Panc1 (cell line): Measurements from ENCODE around the gene FAM240B. TPM values are rescaled to one million over a fixed set of nuclear protein-coding genes. Genes with fewer than 3 reads are reported as not detected.

ENCODE experiments used
- ATAC-seq: fragments of 200-7000 bp; cut with Tn5 transposase; 2 replicates; pipeline ENCODE4 v1.9.1; 2020; ENCODE audit warnings: mild to moderate bottlenecking, moderate library complexity
- BruUV-seq: library from RNA; stranded (reverse); fragments of 400-500 nt; replicated peaks from 2 replicates; lab custom pipeline; 2021; lab: Mats Ljungman, UMichigan
- CTCF ChIA-PET: fragments of 300-600 bp; sonication (Branson Sonifier 250); formaldehyde crosslinking; loops from one replicate; lab custom pipeline; 2022; ENCODE audit warnings: antibody characterized with exemption; lab: Charles Lee
- POLR2A ChIA-PET: fragments of 300-600 bp; sonication (Branson Sonifier 250); formaldehyde crosslinking; loops from one replicate; lab custom pipeline; 2022; ENCODE audit warnings: antibody characterized with exemption; lab: Charles Lee
- DNase-seq: peaks from one replicate; pipeline ENCODE4 v3.0.0-alpha.2; 2010; ENCODE audit warnings: low read depth, low spot score
- H3K27ac ChIP-seq: 2 replicates; pipeline ENCODE4 v1.5.1; 2011; ENCODE audit warnings: mild to moderate bottlenecking, low read length, inconsistent platforms
- H3K27me3 ChIP-seq: fragments of 200-500 bp; sonication (Bioruptor generic); 2 replicates; pipeline ENCODE4 v1.6.0; 2014; ENCODE audit warnings: low read length, inconsistent platforms; ENCODE audit not compliant: control insufficient read depth, insufficient read depth
- H3K36me3 ChIP-seq: fragments of 200-500 bp; sonication (Bioruptor generic); 2 replicates; pipeline ENCODE4 v1.5.1; 2014; ENCODE audit warnings: inconsistent platforms, mild to moderate bottlenecking, low read length, moderate library complexity; ENCODE audit not compliant: control insufficient read depth, insufficient read depth
- H3K4me1 ChIP-seq: 2 replicates; pipeline ENCODE4 v1.5.1; 2011; ENCODE audit warnings: inconsistent platforms, mild to moderate bottlenecking, low read length, moderate library complexity; ENCODE audit not compliant: control insufficient read depth, insufficient read depth
- H3K4me3 ChIP-seq, 2 experiments: 2 replicates each; pipeline ENCODE4 v1.5.1; 2011 to 2012; ENCODE audit warnings: low read depth in 2 of 2, low read length in 2 of 2, mild to moderate bottlenecking in 2 of 2, inconsistent platforms in 1 of 2, moderate library complexity in 1 of 2
- H3K9me3 ChIP-seq: fragments of 200-500 bp; sonication (Bioruptor generic); 2 replicates; pipeline ENCODE4 v1.5.1; 2014; ENCODE audit warnings: low read depth, mild to moderate bottlenecking, inconsistent platforms, low read length, moderate library complexity; ENCODE audit not compliant: control insufficient read depth, insufficient read depth
- CTCF ChIP-seq: fragments of 450-650 bp; IDR thresholded peaks from 2 replicates; pipeline ENCODE4 v1.5.1; 2017; ENCODE audit warnings: mild to moderate bottlenecking
- POLR2AphosphoS5 ChIP-seq: IDR thresholded peaks from 2 replicates; pipeline ENCODE4 v1.6.1; 2012; ENCODE audit warnings: mild to moderate bottlenecking, low read depth, low read length, moderate library complexity
- REST ChIP-seq, 2 experiments: IDR thresholded peaks; 2 replicates each; pipeline ENCODE4 v1.6.1; 2011 to 2012; ENCODE audit warnings: low read depth in 2 of 2, control low read depth in 1 of 2, low read length in 1 of 2, mild to moderate bottlenecking in 1 of 2, moderate library complexity in 1 of 2; ENCODE audit not compliant: insufficient read depth in 1 of 2
- SIN3A ChIP-seq: IDR thresholded peaks from 2 replicates; pipeline ENCODE4 v1.6.1; 2012; ENCODE audit warnings: low read depth, mild to moderate bottlenecking, low read length, moderate library complexity, borderline replicate concordance; ENCODE audit not compliant: insufficient read depth
- TCF7L2 ChIP-seq: IDR thresholded peaks from 2 replicates; pipeline ENCODE4 v1.6.1; 2011; ENCODE audit warnings: mild to moderate bottlenecking, low read depth, low read length, inconsistent platforms
- in situ Hi-C: cut with HindIII; loops from 2 replicates; pipeline ENCODE4 v1.10.0; 2016; ENCODE audit warnings: low sequenced_read_pairs, low pct_unique_long_range_greater_than_20kb
- intact Hi-C: fragments of 100-400 bp; cut with micrococcal nuclease; formaldehyde crosslinking; loops from one replicate; pipeline ENCODE4 v1.10.0; 2022; ENCODE audit not compliant: unreplicated experiment
- total RNA-seq: library from RNA; stranded (reverse); gene quantifications from one replicate; pipeline ENCODE4 v1.2.1, GENCODE V29; 2021; ENCODE audit not compliant: unreplicated experiment

The FAM240B gene
- total RNA-seq, 1 experiment from 2014 or later: not detected

GRCh38 chr9:38715684-38716083 is 4.2 kb downstream of the FAM240B start:
- H3K27ac ChIP-seq: no peak overlapping the region
- no peak overlapping the region for H3K4me3 ChIP-seq
- H3K9me3 ChIP-seq: no peaks in the 10 kb centered on the region
- H3K36me3 ChIP-seq: no peaks in the 10 kb centered on the region
- in situ Hi-C loops: no loop called here
- H3K27me3 ChIP-seq: no peaks in the 10 kb centered on the region
- BruUV-seq: no TSS peak
- ChIA-PET POLR2A (no interaction called here), CTCF (no interaction called here)
- no peak for DNase-seq
- TF ChIP-seq REST (IDR thresholded peaks at IDR 0.05; ENCODE audit: insufficient read depth in 1 of 2, low read depth in 2 of 2, low read length in 1 of 2) (no peak), TCF7L2 (no peak), SIN3A (no peak), POLR2AphosphoS5 (no peak), CTCF (no peak)
- H3K4me1 ChIP-seq: no peaks in the 10 kb centered on the region
- no peak for ATAC-seq
- intact Hi-C loops: no loop called here

- ChIA-PET CTCF (no interaction called here), POLR2A (no interaction called here)
- no peak for TF ChIP-seq POLR2AphosphoS5
- no peak for TF ChIP-seq TCF7L2
- TF ChIP-seq REST (IDR thresholded peaks at IDR 0.05; ENCODE audit: insufficient read depth in 1 of 2, low read depth in 2 of 2, low read length in 1 of 2): no peak
- TF ChIP-seq SIN3A: no peak
- TF ChIP-seq CTCF: no peak
- no peak for ATAC-seq
- no peak overlapping the region for H3K27ac ChIP-seq
- H3K4me3 ChIP-seq: no peak overlapping the region
- H3K36me3 ChIP-seq: no peaks in the 10 kb centered on the region
- H3K27me3 ChIP-seq: no peaks in the 10 kb centered on the region
- no peaks in the 10 kb centered on the region for H3K9me3 ChIP-seq
- no peak for DNase-seq
- BruUV-seq: no TSS peak
- intact Hi-C loops (no loop called here), in situ Hi-C loops (no loop called here)
- no peaks in the 10 kb centered on the region for H3K4me1 ChIP-seq
Measured at GRCh38 chr9:38713426-38713825, 6.5 kb downstream of the FAM240B start.
